ENCODE results near the gene ZNF428.

GRCh38 chr19:43623889-43624670 is 4.7 kb upstream of the ZNF428 start:
- TF ChIP-seq, protein P1, sequence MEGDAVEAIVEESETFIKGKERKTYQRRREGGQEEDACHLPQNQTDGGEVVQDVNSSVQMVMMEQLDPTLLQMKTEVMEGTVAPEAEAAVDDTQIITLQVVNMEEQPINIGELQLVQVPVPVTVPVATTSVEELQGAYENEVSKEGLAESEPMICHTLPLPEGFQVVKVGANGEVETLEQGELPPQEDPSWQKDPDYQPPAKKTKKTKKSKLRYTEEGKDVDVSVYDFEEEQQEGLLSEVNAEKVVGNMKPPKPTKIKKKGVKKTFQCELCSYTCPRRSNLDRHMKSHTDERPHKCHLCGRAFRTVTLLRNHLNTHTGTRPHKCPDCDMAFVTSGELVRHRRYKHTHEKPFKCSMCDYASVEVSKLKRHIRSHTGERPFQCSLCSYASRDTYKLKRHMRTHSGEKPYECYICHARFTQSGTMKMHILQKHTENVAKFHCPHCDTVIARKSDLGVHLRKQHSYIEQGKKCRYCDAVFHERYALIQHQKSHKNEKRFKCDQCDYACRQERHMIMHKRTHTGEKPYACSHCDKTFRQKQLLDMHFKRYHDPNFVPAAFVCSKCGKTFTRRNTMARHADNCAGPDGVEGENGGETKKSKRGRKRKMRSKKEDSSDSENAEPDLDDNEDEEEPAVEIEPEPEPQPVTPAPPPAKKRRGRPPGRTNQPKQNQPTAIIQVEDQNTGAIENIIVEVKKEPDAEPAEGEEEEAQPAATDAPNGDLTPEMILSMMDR (conservative IDR thresholded peaks at IDR 0.05 in 1 of 2, IDR thresholded peaks at IDR 0.05 in 1 of 2; ENCODE audit: extremely low read depth in 1 of 2, insufficient read depth in 1 of 2, low read depth in 1 of 2, low read length in 2 of 2): no peak
- TF ChIP-seq EZH2 (IDR thresholded peaks at IDR 0.05; ENCODE audit: borderline replicate concordance, low read length): no peak

Measured in mammary epithelial cell (primary cell).